ENCODE measurements around the gene HOMEZ.
"Not testable (repeated sequence)": the region's sequence is repeated elsewhere in the genome, so short reads cannot be mapped to it uniquely, and the experiment has no call there.

The HOMEZ gene

DNA sequence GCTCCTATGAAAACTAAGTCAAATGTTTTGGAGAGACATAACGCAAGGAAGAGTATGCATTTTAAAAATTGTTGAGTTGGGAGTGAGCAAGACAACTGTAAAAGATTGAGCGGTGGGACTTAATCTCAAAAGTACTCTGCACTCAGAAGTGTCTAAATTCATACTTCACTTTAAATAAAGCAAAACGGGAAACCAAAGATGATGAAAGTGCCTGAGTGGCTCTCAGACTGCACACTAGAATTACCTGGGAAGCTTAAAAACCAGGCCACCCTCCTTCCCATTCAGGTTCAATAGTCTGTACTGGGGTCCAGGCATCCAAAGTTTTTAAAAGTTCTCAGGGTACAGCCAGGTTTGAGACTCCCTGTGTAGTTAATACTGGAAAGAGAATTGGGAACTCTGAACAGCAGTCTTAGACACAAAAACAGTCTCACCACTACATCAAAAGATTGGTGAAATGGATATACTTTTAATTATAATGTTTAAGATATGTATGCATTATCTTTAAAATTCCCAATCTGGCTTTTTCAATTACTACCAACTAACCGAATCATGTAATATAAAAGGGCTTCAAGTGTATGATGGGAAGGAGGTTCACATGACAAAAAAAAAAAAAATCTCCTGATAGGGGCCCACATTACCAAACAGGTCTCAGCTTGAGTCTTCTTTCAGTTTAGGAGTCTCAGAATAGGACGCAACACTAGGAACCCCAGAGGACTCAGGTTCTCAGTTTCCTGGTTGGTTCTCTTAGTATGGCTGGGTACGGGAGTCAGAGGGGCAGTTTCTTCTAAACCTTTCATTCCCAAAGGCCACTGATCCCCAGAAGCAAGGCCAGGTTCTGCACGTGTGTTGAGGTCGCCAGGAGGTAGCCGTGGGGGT is 1.0 kb downstream of the HOMEZ start:
- no peak for DNase-seq (ENCODE audit: low read depth in 3 of 3)

DNA sequence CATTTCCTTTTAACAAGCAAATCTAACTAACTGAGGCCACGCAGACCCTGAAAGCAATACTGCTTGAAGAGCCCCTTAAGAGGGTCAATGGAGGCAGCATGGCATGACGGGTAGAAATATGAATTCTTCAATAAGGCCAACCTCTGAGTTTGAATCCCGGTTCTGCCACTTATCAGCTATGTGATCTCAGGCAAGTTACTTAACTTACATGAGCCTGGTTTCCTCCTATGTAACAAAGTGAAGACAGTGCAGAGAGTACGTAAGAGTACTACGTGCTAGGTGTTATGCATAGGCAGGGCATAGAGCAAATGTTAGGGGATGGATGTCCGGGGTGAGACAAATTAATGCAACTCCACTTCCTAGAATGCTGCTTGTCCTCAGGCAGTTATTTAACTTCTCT is 4.7 kb downstream of the HOMEZ start:
- DNase-seq (ENCODE audit: low read depth in 3 of 3) = no peak

DNA sequence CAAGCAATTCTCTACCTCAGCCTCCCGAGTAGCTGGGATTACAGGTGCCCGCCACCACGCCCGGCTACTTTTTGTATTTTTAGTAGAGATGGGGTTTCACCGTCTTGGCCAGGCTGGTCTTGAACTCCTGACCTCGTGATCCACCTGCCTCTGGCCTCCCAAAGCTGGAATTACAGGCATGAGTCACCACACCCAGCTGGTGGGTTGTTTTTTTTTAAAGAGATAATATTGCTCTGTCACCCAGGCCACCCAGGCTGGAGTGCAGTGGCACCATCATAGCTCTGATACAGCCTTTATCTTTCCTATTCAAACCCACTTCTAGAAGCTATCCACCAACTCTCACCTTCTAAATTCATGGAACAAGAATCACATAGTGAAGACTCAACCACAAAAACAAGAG is 8.0 kb downstream of the HOMEZ start:
- DNase-seq (ENCODE audit: low read depth in 3 of 3) = not testable (repeated sequence)

DNA sequence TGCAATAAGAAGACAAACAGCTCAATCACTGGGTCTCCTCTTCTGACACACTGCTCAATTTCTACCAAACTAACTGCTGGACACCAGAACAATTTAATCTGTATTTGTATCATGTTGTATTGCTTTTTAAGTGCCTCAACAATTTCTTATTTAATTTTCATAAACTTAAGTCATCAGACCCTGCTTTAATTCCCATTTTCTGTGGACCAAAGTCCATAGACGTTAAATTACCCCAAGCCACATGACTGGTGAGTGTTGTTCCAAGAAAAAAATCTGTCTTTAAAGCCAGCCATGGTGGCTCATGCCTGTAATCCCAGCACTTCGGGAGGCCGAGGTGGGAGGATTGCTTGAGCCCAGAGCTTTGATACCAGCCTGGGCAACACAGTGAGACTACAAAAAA is 8.7 kb downstream of the HOMEZ start:
- DNase-seq (ENCODE audit: low read depth in 3 of 3) = no peak

DNA sequence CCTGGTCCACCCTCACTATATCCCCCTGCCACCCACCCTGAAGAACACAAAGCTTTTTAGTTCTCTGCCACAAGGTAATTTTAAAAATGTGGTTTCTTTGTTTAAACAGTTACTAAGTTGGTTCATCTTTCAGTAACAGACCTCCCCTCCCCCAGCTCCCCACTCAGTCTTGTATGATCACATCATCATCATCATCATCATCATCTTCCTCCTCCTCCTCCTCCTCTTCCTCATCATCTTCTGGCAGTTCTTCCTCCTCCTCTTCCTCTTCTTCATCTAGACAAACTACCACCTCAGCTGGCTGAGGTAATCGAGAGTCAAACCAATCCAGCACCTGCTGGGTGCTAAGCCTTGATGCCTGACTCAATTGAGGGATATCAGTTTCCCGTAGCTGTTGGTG is 10.5 kb downstream of the HOMEZ start:
- no peak for DNase-seq (ENCODE audit: low read depth in 3 of 3)

DNA sequence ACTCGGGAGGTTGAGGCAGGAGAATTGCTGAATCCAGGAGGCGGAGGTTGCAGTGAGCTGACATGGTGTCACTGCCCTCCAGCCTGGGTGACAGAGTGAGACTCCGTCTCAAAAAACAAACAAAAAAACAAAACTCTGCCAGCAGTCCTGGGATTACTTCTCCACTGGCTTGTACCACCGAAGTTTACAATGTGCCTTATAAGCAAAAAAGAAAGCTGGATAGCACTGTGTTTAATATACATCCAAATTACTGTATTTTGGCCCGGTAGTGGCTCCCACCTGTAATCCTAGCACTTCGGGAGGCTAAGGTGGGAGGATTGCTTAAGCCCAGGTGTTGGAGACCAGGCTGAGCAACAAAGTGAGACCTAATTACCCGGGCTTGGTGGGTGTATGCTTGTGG is 16.7 kb downstream of the HOMEZ start:
- DNase-seq (ENCODE audit: low read depth in 3 of 3) = no peak

DNA sequence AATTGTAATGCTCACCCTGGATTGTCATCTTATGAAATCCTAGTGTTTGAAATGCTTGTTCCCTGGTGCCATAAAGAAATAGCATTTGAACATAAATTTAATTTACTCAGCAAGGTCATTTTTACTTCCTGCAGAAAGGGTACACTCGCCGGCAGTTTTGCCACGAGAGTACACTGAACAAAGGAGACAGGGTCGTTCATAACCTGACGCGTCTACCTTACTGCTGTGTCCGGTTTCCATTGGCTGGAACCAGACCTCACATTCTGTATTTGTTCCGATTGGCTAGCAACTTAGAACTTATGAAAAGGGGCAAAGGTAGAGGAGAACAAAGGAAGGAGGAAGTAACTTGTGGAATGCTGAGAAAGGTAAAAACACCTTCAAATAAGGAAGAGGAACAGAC is 25.1 kb downstream of the HOMEZ start:
- DNase-seq (ENCODE audit: low read depth in 3 of 3) = not testable (repeated sequence)

DNA sequence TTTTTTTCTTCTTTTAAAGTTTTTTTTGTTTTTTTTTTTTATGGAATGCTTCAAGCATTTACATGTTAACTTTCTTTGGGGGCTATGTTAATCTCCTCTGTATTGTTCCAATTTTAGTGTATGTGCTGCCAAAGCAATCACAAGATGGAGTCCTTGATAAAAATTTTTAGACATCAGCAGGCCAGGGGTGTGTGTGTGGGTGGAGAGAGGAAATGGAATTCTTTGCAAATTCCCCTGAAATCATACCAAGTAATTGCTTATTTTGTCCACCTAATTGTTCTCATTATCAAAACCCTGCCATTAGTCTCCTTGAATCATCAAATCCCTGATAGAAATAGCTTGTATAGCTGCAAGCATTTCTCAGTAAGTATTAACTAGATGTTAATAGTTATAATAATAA is 26.5 kb downstream of the HOMEZ start:
- no peak for DNase-seq (ENCODE audit: low read depth in 3 of 3)

DNA sequence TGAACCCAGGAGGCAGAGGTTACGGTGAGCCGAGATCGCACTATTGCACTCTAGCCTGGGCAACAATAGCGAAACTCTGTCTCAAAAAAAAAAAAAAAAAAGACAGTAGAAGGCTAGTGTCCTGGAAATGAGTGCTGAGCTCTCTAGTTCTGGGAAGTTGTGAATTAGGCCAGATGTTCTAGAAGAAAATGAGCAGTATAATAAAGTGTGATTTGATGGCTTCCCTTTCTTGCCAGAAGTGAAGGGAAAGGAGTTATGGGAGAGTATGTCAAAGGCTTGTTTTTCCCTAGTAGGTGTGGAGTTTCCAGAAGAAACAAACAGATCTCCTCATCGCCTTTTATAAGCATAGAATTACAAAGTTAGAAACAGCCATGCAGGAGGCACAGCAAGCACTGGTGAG is 27.7 kb downstream of the HOMEZ start:
- DNase-seq (ENCODE audit: low read depth in 3 of 3) = no peak

DNA sequence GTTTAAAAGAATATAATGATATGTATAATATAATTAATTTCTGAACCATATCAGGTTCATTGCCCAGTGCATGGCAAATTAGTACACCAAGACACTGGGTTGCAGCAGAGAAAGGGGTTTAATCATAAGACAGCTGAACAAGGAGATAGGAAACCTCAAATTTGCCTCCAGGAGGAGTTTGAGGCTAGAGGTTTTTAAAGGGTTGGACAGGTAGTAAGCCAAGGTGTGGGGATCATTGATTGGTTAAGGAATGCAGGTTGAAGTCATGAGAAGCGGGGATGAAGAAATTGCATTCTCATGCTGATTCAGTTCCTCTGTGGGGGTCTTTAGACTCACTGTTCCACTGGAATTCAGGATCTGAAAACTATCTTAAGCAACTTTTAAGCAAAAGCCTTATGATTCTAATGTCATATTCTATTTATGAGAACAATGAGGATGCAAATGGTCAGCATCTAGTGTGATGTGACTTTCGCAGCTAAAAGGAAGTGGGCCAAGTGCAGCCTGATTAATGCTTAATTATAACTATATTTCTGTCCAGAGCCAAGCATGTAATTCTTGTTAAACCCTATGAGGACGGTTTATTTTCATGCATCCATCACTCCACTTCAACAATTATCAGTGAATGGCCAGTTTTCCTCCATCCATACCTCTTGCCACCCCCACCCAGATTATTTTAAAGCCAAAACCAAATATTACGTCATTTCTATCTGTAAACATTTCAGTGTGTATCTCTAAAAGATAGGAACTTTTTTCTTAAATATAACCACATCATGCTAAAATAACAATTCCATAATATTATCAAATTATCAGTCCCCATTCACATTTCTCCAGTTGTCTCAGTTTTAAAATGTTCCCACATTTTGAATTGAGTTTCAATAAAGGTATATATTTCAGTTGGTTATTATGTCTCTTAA is 33.3 kb downstream of the HOMEZ start:
- no peak for DNase-seq (ENCODE audit: low read depth in 3 of 3)

DNA sequence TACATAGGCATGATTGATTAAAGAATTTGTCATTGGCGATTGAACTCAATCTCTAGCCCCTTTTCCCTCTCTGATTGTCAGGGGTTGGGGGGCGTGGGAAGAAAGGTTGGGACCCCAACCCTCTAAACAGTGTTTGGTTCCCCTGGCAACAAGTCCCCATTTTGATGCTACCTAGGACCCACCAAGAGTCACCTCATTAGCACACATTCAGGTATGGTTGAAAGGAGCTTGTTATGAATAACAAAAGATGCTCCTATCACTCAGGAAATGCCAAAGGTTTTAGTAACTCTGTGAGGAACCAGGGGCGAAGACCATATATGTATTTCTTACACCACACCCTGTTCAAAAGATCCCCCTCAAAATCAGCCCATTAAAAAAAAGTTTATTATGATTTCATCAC is 33.9 kb downstream of the HOMEZ start:
- DNase-seq (ENCODE audit: low read depth in 3 of 3) = no peak

DNA sequence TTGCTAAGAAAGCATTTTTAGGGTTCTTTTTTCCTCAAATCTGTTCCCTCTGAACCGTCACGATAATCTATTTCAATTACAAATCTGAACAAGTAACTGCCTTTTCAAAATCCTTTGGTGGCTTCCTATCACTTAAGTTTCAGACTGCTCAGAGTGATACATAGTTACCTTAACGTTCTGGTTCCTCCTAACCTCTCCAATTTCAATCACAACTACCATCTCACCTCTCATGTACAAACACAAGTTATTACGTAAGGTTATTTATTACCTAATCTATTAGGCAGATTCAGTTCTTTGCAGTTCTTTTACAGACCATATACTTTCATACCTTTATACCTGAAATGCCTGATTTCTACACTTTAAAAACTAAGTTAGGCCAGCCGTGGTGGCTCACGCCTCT is 36.1 kb downstream of the HOMEZ start:
- no peak for DNase-seq (ENCODE audit: low read depth in 3 of 3)

DNA sequence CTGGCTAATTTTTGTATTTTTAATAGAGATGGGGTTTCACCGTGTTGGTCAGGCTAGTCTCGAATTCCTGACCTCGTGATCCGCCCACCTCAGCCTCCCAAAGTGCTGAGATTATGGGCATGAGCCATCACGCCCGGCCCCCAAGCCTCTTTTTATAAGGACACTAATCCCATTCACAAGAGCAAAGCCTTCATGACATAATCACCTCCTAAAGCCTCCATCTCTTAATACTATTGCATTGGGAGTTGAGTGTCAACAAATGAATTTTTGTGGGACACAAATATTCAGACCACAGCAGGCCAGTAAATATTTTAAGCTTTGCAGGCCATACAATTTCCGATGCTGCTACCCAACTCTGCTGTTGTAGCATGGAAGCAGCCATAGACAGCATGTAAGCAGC is 37.3 kb downstream of the HOMEZ start:
- no peak for DNase-seq (ENCODE audit: low read depth in 3 of 3)

DNA sequence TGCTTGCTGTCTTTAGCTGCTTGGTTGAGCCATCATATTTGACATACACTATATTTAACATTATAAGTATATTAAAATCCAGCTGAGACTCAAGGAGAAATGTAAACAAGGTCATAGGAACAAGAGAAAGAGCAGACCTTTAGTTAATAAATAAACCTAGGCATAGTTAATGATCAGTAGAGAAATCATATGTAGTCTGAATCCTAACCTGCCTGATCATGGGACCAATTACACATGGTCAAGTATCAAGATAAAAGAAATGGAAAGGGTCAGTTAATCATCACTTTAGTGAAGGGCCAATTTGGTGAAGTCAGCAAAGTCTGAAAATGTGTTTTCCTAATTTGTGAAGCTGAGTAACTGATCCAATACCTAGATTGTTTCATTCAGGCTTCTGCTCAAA is 40.6 kb downstream of the HOMEZ start:
- DNase-seq (ENCODE audit: low read depth in 3 of 3) = no peak

DNA sequence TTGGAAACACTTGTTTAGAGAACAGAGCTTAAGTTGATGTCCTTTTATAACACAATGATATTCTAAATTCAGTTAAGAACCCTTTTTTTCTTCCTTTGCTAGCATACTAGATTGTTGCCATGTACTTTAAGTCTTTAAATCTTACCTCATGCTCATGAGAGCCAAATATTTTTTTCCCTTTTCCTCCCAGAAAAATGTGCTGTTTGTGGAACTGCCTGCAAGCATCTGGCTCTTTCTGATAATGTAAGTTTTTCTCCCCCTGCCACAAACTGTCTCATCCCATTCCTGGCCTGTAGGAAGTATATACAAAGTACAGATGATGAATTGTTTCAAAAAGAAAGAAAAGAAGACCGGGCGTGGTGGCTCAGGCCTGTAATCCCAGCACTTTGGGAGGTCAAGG is 42.9 kb downstream of the HOMEZ start:
- no peak for DNase-seq (ENCODE audit: low read depth in 3 of 3)

DNA sequence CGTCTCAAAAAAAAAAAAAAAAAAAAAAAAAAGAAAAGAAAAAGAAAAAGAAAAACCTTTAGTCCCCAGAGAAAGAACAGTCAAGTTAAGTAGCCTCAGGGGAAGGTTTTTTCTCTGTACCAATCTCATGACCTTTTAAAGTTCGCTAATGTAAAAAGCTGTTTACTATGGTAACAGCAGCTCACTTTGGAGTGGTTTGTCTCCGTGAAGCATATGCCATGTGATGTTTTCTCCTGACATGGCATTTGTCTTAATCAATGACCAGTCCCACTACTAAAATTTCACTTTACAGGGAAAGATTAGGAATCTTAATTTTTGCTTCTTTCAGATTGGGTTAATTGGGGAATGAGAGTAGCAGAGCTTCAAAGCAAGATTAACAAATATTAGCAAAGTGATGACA is 43.9 kb downstream of the HOMEZ start:
- DNase-seq (ENCODE audit: low read depth in 3 of 3) = no peak

DNA sequence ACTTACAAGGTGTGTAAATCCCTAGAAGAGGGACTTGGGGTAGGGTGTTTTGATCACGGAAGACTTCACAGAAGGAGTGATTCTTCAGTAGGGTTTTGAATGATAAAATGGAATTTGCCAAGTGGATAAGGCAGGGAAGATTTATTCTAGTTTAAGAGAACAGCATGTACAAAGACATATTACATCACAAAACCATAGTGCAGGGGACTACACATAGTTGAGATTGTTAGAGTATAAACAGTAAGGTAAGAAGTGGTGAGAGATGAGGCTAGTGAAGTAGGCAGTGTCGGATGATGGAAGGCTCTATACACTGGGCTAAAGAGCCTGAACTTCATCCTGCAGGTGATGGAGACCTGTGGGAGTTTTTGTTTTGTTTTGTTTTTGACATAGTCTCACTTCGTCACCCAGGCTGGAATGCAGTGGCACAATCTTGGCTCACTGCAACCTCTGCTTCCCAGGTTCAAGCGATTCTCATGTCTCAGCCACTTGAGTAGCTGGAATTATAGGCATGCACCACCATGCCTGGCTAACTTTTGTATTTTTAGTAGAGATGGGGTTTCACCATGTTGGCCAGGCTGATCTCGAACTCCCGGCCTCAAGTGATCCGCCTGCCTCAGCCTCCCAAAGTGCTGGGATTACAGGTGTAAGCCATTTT is 44.7 kb downstream of the HOMEZ start:
- not testable (repeated sequence) for DNase-seq (ENCODE audit: low read depth in 3 of 3)

DNA sequence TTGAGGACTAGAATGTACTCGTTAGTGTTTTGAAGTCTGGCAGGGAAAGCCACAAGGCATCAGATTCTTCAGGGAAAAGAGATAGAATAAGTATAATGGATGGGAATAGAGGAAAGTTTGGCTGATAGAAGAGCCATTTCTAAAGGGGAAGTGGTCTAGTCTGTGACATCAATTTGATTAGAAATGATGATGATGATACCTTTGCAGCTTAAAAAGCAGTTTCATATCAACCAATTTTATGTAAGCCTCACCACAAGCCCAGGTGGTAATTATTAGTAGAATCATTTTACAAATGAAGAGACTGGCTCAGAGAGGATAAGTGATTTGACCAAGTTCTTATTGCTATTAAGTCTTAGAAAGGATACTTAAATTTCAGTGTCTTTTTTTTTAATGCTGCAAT is 45.3 kb downstream of the HOMEZ start:
- DNase-seq (ENCODE audit: low read depth in 3 of 3) = no peak

DNA sequence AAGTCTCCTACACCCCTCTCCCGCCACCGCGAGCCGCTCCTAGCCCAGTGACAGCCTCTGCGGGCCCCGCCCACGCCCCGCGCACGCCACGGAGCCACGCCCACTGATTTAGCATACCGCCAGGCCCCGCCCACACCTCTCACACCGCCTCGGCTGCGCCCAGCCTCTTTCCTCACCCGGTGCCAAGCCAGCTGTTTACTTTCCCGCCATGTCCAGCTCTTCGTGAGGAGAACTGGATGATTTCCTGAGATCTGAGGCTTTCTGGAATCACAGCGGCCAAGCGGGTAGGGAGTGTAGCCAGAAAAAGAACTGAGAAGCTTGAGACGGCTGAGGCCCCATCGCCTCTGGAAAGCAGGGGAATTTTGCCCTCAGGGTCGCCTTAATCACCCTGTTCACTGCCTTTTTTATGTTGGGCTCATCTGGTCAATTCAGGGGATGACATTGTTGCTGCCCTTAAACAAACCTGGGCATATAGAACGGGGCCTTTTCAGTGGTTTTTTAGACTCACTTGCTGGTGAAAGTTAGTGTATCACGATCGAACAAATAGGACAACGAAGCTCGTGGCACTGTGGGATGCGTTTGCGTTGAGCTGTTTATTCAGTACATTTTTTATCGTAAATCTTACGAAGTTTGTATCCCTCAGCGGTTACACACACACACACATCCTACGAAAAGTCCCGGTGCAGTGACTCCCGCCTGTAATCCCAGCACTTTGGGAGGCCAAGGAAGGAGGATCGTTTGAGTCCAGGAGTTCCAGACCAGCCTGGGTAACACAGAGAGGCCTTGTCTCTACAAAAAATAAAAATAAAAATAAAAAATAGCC is 47.9 kb downstream of the HOMEZ start, which contains the start of gene RNF212B:
Gene RNF212B (plus strand): TSS at position 165 of the 823 bp plus-strand sequence. CDS start 2,410 bp downstream, outside the sequence.
- DNase-seq (ENCODE audit: low read depth in 3 of 3) = peak; percentile 69 to 90 (median 74)

DNA sequence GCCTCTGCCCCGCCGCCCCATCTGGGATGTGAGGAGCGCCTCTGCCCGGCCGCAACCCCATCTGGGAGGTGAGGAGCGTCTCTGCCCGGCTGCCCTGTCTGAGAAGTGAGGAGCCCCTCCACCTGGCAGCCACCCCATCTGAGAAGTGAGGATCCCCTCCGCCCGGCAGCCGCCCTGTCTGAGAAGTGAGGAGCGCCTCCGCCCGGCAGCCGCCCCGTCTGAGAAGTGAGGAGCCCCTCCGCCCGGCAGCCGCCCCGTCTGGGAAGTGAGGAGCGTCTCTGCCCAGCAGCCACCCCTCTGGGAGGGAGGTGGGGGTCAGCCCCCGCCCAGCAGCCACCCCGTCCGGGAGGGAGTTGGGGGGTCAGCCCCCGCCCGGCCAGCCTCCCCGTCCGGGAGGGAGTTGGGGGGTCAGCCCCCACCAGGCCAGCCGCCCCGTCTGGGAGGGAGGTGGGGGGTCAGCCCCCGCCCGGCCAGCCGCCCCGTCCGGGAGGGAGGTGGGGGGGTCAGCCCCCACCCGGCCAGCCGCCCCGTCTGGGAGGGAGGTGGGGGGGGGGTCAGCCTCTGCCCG is 53.6 kb downstream of the HOMEZ start:
- DNase-seq (ENCODE audit: low read depth in 3 of 3) = not testable (repeated sequence)

DNA sequence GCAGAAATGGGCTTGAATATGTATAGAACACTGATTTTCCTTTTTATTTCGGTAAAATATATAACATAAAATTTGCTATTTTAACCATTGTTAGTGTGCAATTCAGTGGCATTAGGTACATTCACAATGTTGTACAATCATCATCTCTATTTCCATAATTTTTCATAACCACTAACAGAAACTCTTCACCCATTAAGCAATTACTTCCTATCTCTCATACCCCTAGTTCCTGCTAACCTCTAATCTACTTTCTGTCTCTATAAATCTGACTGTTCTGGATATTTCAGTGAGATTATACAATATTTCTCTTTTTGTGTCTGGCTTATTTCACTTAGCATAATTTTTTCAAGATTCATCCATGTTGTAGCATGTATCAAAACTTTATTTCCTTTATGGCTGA is 57.1 kb downstream of the HOMEZ start:
- no peak for DNase-seq (ENCODE audit: low read depth in 3 of 3)
